GM23338 (cell line): Measurements from ENCODE around the gene LOXL1. TPM values are rescaled to one million over a fixed set of nuclear protein-coding genes. Genes with fewer than 3 reads are reported as not detected.

ENCODE experiments used
- ATAC-seq: fragments of 200-7000 bp; cut with Tn5 transposase; 3 replicates; pipeline ENCODE4 v1.9.1; 2020
- DNase-seq: peaks from one replicate; pipeline ENCODE4 v3.0.0-alpha.2; 2015; ENCODE audit warnings: low spot score
- H2AFZ ChIP-seq: fragments of 200-600 bp; sonication (generic); 2 replicates; pipeline ENCODE4 v1.8.0; 2016; ENCODE audit warnings: antibody characterized with exemption, mild to moderate bottlenecking, moderate library complexity
- H3F3A ChIP-seq: fragments of 200-600 bp; sonication (generic); replicated peaks from 2 replicates; pipeline ENCODE4 v1.8.0; 2017; ENCODE audit warnings: antibody characterized with exemption, mixed run types, low read depth
- H3K27ac ChIP-seq: fragments of 200-600 bp; sonication (generic); 2 replicates; pipeline ENCODE4 v1.6.1; 2016; ENCODE audit warnings: low read depth
- H3K27me3 ChIP-seq: fragments of 200-600 bp; sonication (generic); 2 replicates; pipeline ENCODE4 v1.8.0; 2016; ENCODE audit warnings: mild to moderate bottlenecking, mixed run types, moderate library complexity; ENCODE audit not compliant: insufficient read depth
- H3K36me3 ChIP-seq: fragments of 200-600 bp; sonication (generic); 2 replicates; pipeline ENCODE4 v1.8.0; 2016; ENCODE audit warnings: mild to moderate bottlenecking; ENCODE audit not compliant: insufficient read depth
- H3K4me1 ChIP-seq: fragments of 200-600 bp; sonication (generic); 2 replicates; pipeline ENCODE4 v1.8.0; 2016; ENCODE audit warnings: mild to moderate bottlenecking, moderate library complexity; ENCODE audit not compliant: insufficient read depth
- H3K4me2 ChIP-seq: fragments of 200-600 bp; sonication (generic); 2 replicates; pipeline ENCODE4 v1.7.1; 2017; ENCODE audit warnings: mixed run types
- H3K4me3 ChIP-seq: fragments of 200-600 bp; sonication (generic); 2 replicates; pipeline ENCODE4 v1.6.1; 2016; ENCODE audit warnings: mixed run types
- H3K79me2 ChIP-seq: fragments of 200-600 bp; sonication (generic); replicated peaks from 2 replicates; pipeline ENCODE4 v1.8.0; 2017; ENCODE audit warnings: mild to moderate bottlenecking; ENCODE audit not compliant: insufficient read depth
- H3K9me2 ChIP-seq: fragments of 200-600 bp; sonication (generic); 2 replicates; pipeline ENCODE4 v1.8.0; 2017; ENCODE audit not compliant: insufficient read depth
- H4K20me1 ChIP-seq: fragments of 200-600 bp; sonication (generic); replicated peaks from 2 replicates; pipeline ENCODE4 v1.8.0; 2017; ENCODE audit warnings: mild to moderate bottlenecking; ENCODE audit not compliant: insufficient read depth
- H3K27ac Mint-ChIP-seq: 2 replicates; pipeline ENCODE4 v1.8.0; 2020; ENCODE audit warnings: inconsistent platforms, mild to moderate bottlenecking, moderate library complexity, mixed read lengths
- H3K27me3 Mint-ChIP-seq: 3 replicates; pipeline ENCODE4 v1.8.0; 2022; ENCODE audit warnings: low read depth, mild to moderate bottlenecking, moderate library complexity, mixed read lengths, inconsistent platforms; ENCODE audit not compliant: insufficient read depth, poor library complexity
- H3K36me3 Mint-ChIP-seq: 3 replicates; pipeline ENCODE4 v1.8.0; 2021; ENCODE audit warnings: low read depth, mild to moderate bottlenecking, inconsistent platforms, moderate library complexity, mixed read lengths
- H3K4me1 Mint-ChIP-seq: 3 replicates; pipeline ENCODE4 v1.8.0; 2020; ENCODE audit warnings: mild to moderate bottlenecking, inconsistent platforms, mixed read lengths
- H3K4me3 Mint-ChIP-seq: 3 replicates; pipeline ENCODE4 v1.8.0; 2021; ENCODE audit warnings: moderate library complexity, mild to moderate bottlenecking, inconsistent platforms, mixed read lengths
- H3K9me3 Mint-ChIP-seq: 3 replicates; pipeline ENCODE4 v1.8.0; 2020; ENCODE audit warnings: moderate library complexity, mild to moderate bottlenecking, inconsistent platforms, mixed read lengths
- CREB1 ChIP-seq: fragments of 250-450 bp; sonication (Bioruptor Pico); IDR thresholded peaks from 2 replicates; pipeline ENCODE4 v1.5.0; 2020; ENCODE audit warnings: low read depth, mild to moderate bottlenecking, moderate library complexity
- EZH2 ChIP-seq: fragments of 200-600 bp; sonication (generic); IDR thresholded peaks from one replicate; pipeline ENCODE4 v1.8.0; 2017; ENCODE audit warnings: antibody characterized with exemption, mild to moderate bottlenecking, low read depth; ENCODE audit not compliant: unreplicated experiment
- EZH2phosphoT487 ChIP-seq: fragments of 200-600 bp; sonication (generic); IDR thresholded peaks from one replicate; pipeline ENCODE4 v1.8.1; 2018; ENCODE audit warnings: antibody characterized with exemption; ENCODE audit not compliant: unreplicated experiment
- JUNB ChIP-seq: IDR thresholded peaks from one replicate; pipeline ENCODE4 v1.6.1; 2016; ENCODE audit warnings: antibody characterized with exemption; ENCODE audit not compliant: unreplicated experiment
- NANOG ChIP-seq: IDR thresholded peaks from 2 replicates; pipeline ENCODE4 v1.6.1; 2016; ENCODE audit warnings: antibody characterized with exemption, borderline replicate concordance
- POLR2AphosphoS5 ChIP-seq: IDR thresholded peaks from 2 replicates; pipeline ENCODE4 v1.6.1; 2016; ENCODE audit warnings: antibody characterized with exemption, low read depth
- STAT1 ChIP-seq: IDR thresholded peaks from one replicate; pipeline ENCODE4 v1.6.1; 2016; ENCODE audit warnings: antibody characterized with exemption; ENCODE audit not compliant: unreplicated experiment
- ZNF114 ChIP-seq: fragments of 250-450 bp; sonication (Bioruptor Pico); IDR thresholded peaks from 2 replicates; pipeline ENCODE4 v1.5.0; 2020; ENCODE audit warnings: mild to moderate bottlenecking, moderate library complexity
- ZNF331 ChIP-seq: fragments of 250-450 bp; sonication (Bioruptor Pico); IDR thresholded peaks from 2 replicates; pipeline ENCODE4 v1.5.0; 2020; ENCODE audit warnings: low read depth, mild to moderate bottlenecking, moderate library complexity
- polyA plus RNA-seq: library from polyadenylated mRNA; unstranded; fragments of >200 nt; fragmentation: Nextera tagmentation; extraction: Ambion mirVana; gene quantifications from 2 replicates; pipeline ENCODE4 v1.2.1, GENCODE V29; 2016
- total RNA-seq: library from RNA; depleted of rRNA; stranded (reverse); fragments of >200 nt; shearing (Covaris generic); gene quantifications from 2 replicates; pipeline ENCODE4 v1.2.3, GENCODE V29; 2014
- TF ChIP-seq, protein P1 (sequence below): IDR thresholded peaks from 2 replicates; pipeline ENCODE4 v1.6.1; 2016; ENCODE audit warnings: antibody characterized with exemption
- TF ChIP-seq, protein P2 (sequence below): fragments of 250-450 bp; sonication (Bioruptor Pico); IDR thresholded peaks from 2 replicates; pipeline ENCODE4 v1.5.0; 2020; ENCODE audit warnings: mild to moderate bottlenecking, moderate library complexity
- TF ChIP-seq, protein P3 (sequence below), 2 experiments: fragments of 200-600 bp in 1 of 2; sonication (generic) in 1 of 2; conservative IDR thresholded peaks; 2 replicates each; pipeline versions ENCODE4 v1.5.1 to v1.6.1; 2016 to 2017; ENCODE audit warnings: antibody characterized with exemption in 2 of 2, low read depth in 2 of 2, mild to moderate bottlenecking in 2 of 2, moderate library complexity in 1 of 2

Gene LOXL1
- total and polyA plus RNA-seq, 2 experiments from 2014 or later: 6.9 to 10.8 TPM

DNA sequence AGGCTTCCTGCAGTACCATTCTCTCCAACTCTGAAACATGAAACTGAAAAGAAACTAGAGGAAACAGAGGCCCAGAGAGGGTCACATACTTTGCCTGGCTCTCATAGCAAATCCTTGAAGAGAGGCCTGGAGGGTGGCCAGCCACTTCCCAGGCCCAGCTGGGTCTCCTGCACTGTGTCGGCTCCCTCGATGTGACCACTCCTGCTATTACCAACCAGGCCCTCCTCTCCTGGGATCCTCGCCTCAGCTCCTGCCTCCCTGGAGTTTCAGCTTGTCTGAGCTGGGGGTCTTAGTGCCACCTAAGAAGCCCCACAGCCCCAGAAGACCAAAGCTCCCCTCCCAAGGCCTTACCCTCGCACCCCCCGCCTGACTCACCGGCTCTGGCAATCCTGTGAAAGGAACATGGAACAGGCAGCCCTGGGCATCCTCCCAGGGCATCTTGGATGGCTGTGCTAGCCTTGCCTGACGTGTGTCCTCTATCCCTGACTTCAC, 4.6 kb downstream of the LOXL1 start:
- Mint-ChIP-seq H3K9me3 (no peaks in the 10 kb centered on the region), H3K36me3 (no peaks in the 10 kb centered on the region; the same call in 2 of the 3 replicates), H3K4me1 (peaks cover 25% of the 10 kb centered on the region), H3K27ac (no peak overlapping the region), H3K4me3 (no peak overlapping the region), H3K27me3 (peaks cover 22% of the 10 kb centered on the region)
- Histone ChIP-seq H3K4me3 (no peak overlapping the region), H3K27ac (no peak overlapping the region), H3K4me1 (peaks cover 7% of the 10 kb centered on the region), H3K36me3 (no peaks in the 10 kb centered on the region), H3F3A (no peaks in the 10 kb centered on the region), H2AFZ (no peak overlapping the region), H3K4me2 (no peak overlapping the region), H3K9me2 (no peaks in the 10 kb centered on the region), H3K27me3 (peaks cover 15% of the 10 kb centered on the region; the same call in 1 of the 2 replicates), H4K20me1 (no peaks in the 10 kb centered on the region), H3K79me2 (no peaks in the 10 kb centered on the region)
- DNase-seq: no peak
- TF ChIP-seq NANOG: no peak
- TF ChIP-seq JUNB: no peak
- TF ChIP-seq STAT1: no peak
- ATAC-seq: no peak

DNA sequence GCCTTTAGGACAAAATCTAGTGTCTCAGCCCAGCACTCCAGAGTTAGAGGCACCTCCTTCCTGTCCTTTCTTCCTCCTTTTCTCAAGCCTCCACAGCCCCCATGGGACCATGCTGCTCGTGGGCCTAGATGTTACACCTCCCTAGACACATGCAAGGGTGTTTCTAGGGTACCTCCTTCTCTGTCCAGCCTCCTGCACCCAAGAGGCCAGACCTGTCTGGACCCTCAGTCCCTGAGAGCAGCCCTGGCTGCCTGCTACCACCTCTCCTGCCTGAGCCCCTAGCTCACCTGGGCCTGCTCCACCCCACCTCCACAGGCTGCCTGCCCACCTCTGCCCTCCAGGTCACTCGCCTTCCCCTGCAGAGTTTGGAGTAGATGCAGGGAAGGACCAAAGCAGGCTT, 5.2 kb downstream of the LOXL1 start:
- Mint-ChIP-seq H3K4me3 (no peak overlapping the region), H3K9me3 (no peaks in the 10 kb centered on the region), H3K27ac (no peak overlapping the region), H3K27me3 (peaks cover 20% of the 10 kb centered on the region), H3K36me3 (no peaks in the 10 kb centered on the region), H3K4me1 (peaks cover 29% of the 10 kb centered on the region)
- Histone ChIP-seq H3F3A (no peaks in the 10 kb centered on the region), H3K4me2 (no peak overlapping the region), H3K4me3 (no peak overlapping the region), H3K36me3 (no peaks in the 10 kb centered on the region), H3K27me3 (peaks cover 13% of the 10 kb centered on the region; the same call in 1 of the 2 replicates), H3K4me1 (peaks cover 4% of the 10 kb centered on the region; the same call in 1 of the 2 replicates), H4K20me1 (no peaks in the 10 kb centered on the region), H3K79me2 (no peaks in the 10 kb centered on the region), H2AFZ (no peak overlapping the region), H3K9me2 (no peaks in the 10 kb centered on the region), H3K27ac (no peak overlapping the region)
- DNase-seq (no peak), ATAC-seq (no peak)
- no peak for TF ChIP-seq EZH2
- TF ChIP-seq ZNF114 (CRISPR knock-in tag): no peak
- TF ChIP-seq CREB1 (CRISPR knock-in tag): no peak
- TF ChIP-seq, protein P1, sequence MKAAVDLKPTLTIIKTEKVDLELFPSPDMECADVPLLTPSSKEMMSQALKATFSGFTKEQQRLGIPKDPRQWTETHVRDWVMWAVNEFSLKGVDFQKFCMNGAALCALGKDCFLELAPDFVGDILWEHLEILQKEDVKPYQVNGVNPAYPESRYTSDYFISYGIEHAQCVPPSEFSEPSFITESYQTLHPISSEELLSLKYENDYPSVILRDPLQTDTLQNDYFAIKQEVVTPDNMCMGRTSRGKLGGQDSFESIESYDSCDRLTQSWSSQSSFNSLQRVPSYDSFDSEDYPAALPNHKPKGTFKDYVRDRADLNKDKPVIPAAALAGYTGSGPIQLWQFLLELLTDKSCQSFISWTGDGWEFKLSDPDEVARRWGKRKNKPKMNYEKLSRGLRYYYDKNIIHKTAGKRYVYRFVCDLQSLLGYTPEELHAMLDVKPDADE: no peak
- TF ChIP-seq, protein P2, sequence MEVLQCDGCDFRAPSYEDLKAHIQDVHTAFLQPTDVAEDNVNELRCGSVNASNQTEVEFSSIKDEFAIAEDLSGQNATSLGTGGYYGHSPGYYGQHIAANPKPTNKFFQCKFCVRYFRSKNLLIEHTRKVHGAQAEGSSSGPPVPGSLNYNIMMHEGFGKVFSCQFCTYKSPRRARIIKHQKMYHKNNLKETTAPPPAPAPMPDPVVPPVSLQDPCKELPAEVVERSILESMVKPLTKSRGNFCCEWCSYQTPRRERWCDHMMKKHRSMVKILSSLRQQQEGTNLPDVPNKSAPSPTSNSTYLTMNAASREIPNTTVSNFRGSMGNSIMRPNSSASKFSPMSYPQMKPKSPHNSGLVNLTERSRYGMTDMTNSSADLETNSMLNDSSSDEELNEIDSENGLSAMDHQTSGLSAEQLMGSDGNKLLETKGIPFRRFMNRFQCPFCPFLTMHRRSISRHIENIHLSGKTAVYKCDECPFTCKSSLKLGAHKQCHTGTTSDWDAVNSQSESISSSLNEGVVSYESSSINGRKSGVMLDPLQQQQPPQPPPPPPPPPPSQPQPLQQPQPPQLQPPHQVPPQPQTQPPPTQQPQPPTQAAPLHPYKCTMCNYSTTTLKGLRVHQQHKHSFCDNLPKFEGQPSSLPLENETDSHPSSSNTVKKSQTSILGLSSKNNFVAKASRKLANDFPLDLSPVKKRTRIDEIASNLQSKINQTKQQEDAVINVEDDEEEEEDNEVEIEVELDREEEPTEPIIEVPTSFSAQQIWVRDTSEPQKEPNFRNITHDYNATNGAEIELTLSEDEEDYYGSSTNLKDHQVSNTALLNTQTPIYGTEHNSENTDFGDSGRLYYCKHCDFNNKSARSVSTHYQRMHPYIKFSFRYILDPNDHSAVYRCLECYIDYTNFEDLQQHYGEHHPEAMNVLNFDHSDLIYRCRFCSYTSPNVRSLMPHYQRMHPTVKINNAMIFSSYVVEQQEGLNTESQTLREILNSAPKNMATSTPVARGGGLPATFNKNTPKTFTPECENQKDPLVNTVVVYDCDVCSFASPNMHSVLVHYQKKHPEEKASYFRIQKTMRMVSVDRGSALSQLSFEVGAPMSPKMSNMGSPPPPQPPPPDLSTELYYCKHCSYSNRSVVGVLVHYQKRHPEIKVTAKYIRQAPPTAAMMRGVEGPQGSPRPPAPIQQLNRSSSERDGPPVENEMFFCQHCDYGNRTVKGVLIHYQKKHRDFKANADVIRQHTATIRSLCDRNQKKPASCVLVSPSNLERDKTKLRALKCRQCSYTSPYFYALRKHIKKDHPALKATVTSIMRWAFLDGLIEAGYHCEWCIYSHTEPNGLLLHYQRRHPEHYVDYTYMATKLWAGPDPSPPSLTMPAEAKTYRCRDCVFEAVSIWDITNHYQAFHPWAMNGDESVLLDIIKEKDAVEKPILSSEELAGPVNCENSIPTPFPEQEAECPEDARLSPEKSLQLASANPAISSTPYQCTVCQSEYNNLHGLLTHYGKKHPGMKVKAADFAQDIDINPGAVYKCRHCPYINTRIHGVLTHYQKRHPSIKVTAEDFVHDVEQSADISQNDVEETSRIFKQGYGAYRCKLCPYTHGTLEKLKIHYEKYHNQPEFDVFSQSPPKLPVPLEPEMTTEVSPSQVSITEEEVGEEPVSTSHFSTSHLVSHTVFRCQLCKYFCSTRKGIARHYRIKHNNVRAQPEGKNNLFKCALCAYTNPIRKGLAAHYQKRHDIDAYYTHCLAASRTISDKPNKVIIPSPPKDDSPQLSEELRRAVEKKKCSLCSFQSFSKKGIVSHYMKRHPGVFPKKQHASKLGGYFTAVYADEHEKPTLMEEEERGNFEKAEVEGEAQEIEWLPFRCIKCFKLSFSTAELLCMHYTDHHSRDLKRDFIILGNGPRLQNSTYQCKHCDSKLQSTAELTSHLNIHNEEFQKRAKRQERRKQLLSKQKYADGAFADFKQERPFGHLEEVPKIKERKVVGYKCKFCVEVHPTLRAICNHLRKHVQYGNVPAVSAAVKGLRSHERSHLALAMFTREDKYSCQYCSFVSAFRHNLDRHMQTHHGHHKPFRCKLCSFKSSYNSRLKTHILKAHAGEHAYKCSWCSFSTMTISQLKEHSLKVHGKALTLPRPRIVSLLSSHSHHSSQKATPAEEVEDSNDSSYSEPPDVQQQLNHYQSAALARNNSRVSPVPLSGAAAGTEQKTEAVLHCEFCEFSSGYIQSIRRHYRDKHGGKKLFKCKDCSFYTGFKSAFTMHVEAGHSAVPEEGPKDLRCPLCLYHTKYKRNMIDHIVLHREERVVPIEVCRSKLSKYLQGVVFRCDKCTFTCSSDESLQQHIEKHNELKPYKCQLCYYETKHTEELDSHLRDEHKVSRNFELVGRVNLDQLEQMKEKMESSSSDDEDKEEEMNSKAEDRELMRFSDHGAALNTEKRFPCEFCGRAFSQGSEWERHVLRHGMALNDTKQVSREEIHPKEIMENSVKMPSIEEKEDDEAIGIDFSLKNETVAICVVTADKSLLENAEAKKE (CRISPR knock-in tag): no peak
- no peak for TF ChIP-seq POLR2AphosphoS5
- no peak for TF ChIP-seq NANOG
- no peak for TF ChIP-seq EZH2phosphoT487
- TF ChIP-seq, protein P3, sequence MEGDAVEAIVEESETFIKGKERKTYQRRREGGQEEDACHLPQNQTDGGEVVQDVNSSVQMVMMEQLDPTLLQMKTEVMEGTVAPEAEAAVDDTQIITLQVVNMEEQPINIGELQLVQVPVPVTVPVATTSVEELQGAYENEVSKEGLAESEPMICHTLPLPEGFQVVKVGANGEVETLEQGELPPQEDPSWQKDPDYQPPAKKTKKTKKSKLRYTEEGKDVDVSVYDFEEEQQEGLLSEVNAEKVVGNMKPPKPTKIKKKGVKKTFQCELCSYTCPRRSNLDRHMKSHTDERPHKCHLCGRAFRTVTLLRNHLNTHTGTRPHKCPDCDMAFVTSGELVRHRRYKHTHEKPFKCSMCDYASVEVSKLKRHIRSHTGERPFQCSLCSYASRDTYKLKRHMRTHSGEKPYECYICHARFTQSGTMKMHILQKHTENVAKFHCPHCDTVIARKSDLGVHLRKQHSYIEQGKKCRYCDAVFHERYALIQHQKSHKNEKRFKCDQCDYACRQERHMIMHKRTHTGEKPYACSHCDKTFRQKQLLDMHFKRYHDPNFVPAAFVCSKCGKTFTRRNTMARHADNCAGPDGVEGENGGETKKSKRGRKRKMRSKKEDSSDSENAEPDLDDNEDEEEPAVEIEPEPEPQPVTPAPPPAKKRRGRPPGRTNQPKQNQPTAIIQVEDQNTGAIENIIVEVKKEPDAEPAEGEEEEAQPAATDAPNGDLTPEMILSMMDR (conservative IDR thresholded peaks at IDR 0.05; ENCODE audit: low read depth in 2 of 2): no peak
- no peak for TF ChIP-seq ZNF331
- TF ChIP-seq STAT1: no peak
